NOMO-1 treated with DMSO at 0.1 percent for 48 hours (cell line): ENCODE results near the gene UGT1A9.
A peak's percentile ranks its signal among the peaks of the same experiment; 100 is the strongest.
"Not testable (repeated sequence)": the region's sequence is repeated elsewhere in the genome, so short reads cannot be mapped to it uniquely, and the experiment has no call there.

Source experiments
- DNase-seq: peaks from one replicate; lab custom pipeline; 2025; ENCODE audit not compliant: unreplicated experiment; lab: John Stamatoyannopoulos, UW

The UGT1A9 gene

DNA sequence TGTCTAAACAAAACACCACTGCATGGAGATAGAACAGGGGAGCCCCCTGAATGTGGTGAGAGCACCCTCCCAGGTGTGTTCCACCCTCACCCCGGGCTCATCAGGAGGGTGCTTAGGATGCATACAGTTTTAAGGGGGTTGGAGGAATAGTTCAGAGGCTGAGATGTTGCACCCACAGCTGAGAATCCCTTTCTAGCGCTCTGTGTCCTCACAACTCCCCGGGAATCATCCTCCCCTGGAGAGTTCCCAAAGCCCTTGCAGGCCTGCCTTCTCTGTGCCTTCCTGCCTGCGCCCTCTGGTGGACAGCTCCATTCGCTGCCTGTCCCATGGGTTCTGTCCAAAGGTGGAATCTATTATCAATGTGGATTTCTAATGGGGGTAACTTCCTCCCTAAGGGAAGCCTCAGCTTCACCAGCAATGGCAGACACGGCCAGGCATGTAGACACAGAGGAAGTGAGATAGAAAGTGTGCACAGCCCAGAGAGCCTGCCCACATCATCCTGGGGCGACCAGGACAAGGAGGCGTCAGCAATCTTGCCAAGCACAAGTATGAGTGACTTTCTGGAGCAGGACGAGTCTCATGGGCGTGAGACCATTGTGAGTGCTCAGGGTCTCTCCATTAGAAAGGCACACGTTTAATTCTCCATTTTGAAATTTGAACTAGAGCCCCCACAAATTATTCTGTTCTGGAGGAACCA, 39.8 kb downstream of the UGT1A9 start:
- peak; percentile 30 for DNase-seq

DNA sequence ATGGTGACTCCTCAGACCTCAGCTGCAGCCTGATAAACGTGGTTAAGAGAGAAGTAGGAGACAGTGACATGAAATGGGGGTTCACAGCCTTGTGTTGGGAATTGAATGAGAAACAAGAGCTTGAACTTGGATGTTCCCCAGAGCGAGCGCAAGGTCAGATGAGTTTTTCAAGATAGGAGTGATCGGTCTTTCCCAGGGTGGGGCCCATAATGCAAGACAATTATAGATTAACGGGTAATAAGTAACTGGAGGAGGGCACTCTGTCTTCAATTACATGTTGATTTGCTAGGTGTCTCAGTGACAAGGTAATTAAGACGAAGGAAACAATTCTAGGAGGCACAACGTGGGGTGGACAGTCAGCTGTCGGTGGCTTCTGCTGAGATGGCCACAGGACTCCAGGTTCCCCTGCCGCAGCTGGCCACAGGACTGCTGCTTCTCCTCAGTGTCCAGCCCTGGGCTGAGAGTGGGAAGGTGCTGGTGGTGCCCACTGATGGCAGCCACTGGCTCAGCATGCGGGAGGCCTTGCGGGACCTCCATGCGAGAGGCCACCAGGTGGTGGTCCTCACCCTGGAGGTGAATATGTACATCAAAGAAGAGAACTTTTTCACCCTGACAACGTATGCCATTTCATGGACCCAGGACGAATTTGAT, 41.0 kb downstream of the UGT1A9 start, which contains the start of gene UGT1A5:
TSS of gene UGT1A5 (plus strand) at position 297 of the 651 bp plus-strand sequence. CDS start at position 382, 85 bp downstream.
- DNase-seq = no peak

DNA sequence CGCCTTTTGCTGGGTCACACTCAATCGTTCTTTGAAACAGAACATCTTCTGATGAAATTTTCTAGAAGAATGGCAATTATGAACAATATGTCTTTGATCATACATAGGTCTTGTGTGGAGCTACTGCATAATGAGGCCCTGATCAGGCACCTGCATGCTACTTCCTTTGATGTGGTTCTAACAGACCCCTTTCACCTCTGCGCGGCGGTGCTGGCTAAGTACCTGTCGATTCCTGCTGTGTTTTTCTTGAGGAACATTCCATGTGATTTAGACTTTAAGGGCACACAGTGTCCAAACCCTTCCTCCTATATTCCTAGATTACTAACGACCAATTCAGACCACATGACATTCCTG, 41.5 kb downstream of the UGT1A9 start:
- DNase-seq = no peak

DNA sequence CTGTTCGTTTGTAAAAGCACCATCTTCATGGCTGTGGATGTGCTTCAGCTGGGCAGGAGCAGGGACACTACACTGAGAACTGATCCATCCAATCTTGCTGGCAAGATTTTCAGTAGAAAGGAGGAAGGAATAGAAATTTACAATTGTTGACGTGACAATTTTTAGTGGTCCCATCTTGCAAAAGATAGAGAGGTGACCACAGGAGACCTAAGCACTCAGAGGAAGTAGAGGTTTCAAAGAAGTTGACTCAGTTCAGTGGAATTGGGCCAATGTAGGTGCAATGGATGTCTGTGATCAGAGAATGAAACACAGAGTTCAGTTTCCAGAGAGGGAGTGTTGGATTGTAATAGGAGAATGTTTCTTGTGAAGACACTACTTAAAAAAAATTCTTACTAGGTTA, 42.4 kb downstream of the UGT1A9 start:
- peak; percentile 21 for DNase-seq

DNA sequence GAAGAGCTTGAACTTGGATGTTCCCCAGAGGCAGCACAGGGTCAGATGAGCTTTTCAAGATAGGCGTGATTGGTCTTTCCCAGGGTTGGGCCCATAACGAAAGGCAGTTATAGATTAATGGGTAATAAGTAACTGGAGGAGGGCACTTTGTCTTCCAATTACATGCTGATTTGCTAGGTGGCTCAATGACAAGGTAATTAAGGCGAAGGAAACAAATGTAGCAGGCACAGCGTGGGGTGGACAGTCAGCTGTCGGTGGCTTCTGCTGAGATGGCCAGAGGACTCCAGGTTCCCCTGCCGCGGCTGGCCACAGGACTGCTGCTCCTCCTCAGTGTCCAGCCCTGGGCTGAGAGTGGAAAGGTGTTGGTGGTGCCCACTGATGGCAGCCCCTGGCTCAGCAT, 46.9 kb downstream of the UGT1A9 start, which contains the start of gene UGT1A4:
TSS of gene UGT1A4 (plus strand) at position 185 of the 400 bp plus-strand sequence. CDS start at position 270, 85 bp downstream.
- no peak for DNase-seq

DNA sequence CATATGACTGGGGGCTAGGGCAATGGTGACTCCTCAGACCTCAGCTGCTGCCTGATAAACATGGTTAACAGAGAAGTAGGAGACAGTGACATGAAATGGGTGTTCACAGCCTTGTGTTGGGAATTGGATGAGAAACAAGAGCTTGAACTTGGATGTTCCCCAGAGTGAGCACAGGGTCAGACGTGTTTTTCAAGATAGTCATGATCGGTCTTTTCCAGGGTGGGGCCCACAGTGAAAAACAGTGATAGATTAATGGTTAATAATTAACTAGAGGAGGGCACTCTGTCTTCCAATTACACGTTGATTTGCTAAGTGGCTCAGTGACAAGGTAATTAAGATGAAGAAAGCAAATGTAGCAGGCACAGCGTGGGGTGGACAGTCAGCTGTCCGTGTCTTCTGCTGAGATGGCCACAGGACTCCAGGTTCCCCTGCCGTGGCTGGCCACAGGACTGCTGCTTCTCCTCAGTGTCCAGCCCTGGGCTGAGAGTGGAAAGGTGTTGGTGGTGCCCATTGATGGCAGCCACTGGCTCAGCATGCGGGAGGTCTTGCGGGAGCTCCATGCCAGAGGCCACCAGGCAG, 57.1 kb downstream of the UGT1A9 start, which contains the start of gene UGT1A3:
TSS of gene UGT1A3 (plus strand) at position 320 of the 579 bp plus-strand sequence. CDS start at position 405, 85 bp downstream.
- DNase-seq = no peak

DNA sequence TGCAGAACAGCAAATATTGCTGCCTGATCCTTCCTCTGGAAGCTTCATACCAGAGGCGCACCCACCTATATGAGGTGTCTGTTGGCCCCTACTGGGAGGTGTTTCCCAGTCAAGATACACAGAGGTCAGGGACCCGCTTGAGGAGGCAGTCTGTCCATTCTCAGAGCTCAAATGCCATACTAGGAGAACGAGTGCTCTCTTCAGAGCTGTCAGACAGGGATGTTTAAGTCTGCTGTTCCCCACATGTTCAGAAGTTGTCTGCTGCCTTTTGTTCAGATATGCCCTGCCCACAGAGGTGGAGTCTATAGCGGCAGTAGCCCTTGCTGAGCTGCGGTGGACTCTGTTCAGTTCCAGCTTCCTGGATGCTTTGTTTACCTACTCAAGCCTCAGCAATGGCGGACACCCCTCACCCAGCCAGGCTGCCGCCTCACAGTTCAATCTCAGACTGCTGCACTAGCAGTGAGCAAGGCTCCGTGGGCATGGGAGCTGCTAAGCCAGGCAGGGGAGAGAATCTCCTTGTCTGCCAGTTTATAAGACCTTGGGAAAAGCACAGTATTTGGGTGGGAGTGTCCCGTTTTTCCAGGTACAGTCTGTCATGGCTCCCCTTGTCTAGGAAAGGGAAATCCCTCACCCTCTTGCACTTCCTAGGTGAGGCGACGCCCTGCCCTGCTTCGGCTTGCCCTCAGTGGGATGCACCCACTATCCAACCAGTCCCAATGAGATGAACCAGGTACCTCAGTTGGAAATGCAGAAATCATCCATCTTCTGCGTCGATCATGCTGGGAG, 65.4 kb downstream of the UGT1A9 start:
- DNase-seq = not testable (repeated sequence)

DNA sequence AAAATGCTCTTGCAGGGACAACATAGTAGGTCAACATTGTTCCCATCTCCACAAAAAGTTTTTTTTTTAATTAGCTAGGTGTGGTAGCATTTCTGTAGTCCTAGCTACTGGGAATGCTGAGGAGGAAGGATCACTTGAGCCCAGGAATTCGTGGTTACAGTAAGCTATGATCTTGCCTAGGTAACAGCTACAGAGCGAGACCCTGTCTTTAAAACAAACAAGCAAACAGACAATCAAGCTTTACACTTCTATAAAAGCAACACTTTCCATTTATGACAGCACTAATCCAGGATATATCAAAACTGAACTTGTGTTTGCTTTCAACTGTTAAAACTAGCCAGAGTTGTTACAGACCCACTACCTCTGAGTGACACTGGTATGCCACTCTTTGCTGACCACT, 69.2 kb downstream of the UGT1A9 start:
- DNase-seq = no peak

DNA sequence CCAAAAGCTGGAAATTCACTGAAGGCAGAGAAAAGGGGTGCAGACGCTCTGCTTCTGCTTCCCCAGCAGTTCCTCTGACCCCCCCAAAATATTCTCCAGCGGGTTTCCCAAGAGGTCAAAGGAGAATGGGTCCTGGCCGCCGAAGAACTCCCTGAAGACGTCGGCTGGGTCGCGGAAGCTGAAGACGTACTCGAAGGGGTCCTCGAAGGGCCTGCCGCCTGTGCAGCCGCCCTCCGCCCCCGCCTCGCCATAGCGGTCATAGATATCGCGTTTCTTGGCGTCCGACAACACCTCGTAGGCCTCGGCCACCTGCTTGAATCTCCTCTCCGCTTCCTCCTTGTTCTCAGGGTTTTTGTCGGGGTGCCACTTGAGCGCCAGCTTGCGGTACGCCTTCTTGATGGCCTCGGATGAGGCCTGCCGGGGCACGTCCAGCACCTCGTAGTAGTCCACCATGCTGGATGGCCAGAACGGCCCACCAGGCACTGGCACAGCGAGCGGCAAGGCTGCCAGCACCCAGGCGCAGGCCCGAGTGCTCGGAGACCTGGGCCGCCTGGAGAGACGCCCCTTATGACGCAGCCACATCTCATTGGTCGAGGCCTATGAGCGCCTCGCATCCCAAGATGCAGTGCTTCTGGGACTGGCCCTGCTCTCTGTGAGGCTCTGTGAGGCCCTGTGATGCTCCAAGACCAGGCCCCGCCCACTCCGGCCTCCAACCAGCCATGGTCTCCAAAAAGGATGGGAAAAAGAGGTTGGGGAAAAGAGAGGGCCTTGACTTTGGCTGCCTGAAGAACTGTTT, 72.0 kb downstream of the UGT1A9 start:
- DNase-seq = no peak

DNA sequence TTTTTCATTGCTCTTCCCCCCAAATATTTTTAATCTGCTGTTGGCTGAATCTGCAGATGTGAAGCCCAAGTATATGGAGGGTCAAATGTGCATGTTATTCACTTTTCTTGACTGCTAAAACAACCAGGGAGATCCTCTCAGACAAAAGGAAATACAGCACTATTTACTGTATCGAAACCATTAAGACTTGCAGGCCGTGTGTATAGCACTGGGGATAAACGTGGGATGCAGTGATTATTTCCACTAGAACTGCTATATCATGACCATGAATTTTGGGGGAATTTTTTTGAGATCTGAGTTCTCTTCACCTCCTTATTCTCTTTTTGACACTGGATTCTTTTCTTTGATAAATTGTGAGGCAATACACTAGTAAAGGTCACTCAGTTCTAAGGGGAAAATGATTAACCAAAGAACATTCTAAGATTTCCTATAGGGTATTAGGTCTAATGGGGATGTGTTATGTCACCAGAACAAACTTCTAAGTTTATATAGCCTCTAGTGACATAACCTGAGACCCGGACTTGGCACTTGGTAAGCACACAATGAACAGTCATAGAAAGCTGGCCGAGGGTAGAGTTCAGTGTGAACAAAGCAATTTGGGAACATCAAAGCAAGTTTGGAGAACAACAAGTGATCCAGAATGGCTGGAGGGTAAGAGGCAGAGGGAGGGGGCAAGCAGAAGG, 73.5 kb downstream of the UGT1A9 start:
- no peak for DNase-seq

DNA sequence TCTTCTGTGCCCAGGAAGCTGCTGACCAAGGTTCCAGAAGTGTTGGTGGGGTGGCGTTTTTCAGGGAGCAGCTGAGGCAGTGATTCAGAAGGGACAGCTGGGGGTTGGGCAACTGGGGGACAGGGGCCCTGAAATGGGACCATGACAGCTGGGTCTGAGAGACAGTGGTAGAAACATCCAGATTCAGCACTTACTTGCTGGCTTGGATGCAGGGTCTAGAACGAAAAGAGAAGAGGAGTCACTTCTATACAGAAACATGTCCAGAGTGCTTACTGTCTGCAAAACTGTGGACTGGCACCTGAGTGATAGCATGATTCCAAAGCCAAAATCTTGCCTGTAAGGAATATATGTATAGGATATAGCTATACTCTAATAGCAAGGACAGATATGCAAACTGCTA, 74.1 kb downstream of the UGT1A9 start:
- not testable (repeated sequence) for DNase-seq

DNA sequence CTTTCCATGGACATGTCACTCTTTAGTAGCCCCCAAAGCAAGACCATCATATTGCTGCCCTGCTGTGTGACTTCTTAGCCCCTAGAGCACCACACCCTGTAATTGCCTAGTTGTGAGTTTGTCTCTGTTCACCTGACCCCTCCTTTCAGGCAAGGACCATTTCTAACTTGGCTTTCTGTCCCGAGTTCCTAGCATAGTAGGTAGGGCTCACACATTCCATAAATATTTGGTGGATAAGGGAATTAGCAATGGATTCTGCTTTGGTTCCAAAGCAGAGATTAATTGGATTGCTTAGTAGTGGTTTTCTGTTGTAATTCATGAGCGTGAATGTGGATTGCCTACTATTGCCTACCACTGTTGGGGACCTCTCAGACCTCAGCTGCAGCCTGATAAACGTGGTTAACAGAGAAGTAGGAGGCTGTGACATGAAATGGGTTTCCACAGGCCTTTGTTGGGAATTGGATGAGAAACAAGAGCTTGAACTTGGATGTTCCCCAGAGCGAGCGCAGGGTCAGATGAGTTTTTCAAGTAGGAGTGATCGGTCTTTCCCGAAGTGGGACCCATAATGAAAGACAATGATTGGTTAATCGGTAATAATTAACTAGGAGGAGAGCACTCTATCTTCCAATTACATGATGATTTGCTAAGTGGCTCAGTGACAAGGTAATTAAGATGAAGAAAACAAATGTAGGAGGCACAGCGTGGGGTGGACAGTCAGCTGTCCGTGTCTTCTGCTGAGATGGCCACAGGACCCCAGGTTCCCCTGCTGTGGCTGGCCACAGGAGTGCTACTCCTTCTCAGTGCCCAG, 75.0 kb downstream of the UGT1A9 start:
- no peak for DNase-seq

DNA sequence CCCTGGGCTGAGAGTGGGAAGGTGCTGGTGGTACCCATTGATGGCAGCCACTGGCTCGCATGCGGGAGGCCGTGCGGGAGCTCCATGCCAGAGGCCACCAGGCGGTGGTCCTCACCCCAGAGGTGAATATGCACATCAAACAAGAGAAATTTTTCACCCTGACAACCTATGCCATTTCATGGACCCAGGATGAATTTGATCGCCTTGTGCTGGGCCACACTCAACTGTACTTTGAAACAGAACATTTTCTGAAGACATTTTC, 75.5 kb downstream of the UGT1A9 start:
- no peak for DNase-seq

DNA sequence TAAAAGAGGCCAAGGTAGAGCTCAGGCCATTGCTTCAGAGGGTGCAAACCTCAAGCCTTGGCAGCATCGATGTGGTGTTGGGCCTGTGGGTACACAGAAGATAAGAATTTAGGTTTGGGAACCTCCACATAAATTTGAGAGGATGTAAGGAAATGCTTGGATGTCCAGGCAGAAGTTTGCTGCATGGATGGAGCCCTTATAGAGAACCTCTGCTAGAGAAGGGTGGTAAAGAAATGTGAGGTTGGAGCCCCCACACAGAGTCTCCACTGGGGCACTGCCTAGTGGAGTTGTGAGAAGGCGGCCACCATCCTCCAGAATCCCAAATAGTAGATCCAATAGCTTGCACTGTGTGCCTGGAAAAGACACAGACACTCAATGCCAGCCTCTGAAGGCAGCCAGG, 79.0 kb downstream of the UGT1A9 start:
- DNase-seq = not testable (repeated sequence)

DNA sequence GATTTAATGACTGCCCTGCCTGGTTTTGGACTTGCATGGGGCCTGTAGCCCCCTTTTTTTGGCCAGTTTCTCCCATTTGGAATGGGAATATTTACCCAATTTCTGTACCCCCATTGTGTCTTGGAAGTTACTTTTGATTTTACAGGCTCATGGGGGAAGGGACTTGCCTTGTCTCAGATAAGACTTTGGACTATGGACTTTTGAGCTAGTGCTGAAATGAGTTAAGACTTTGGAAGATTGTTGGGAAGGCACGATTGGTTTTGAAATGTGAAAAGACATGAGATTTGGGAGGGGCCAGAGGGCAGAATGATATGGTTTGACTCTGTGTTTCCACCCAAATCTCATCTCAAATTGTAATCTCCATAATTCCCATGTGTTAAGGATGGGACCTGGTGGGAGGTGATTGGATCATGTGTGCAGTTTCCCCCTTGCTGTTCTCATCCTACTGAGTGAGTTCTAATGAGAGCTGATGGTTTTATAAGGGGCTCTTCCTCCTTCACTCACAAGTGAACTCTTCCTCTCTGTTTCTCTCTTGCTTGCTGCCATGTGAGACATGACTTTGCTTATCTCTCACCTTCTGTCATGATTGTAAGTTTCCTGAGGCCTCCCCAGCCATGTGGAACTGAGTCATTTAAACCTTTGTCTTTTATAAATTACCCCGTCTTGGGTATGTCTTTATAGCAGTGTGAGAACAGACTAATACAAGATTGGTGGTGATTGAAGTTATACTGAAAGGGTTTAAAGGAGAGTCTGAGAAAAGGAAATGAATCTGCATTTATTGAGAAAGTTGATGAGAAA, 79.7 kb downstream of the UGT1A9 start:
- not testable (repeated sequence) for DNase-seq

DNA sequence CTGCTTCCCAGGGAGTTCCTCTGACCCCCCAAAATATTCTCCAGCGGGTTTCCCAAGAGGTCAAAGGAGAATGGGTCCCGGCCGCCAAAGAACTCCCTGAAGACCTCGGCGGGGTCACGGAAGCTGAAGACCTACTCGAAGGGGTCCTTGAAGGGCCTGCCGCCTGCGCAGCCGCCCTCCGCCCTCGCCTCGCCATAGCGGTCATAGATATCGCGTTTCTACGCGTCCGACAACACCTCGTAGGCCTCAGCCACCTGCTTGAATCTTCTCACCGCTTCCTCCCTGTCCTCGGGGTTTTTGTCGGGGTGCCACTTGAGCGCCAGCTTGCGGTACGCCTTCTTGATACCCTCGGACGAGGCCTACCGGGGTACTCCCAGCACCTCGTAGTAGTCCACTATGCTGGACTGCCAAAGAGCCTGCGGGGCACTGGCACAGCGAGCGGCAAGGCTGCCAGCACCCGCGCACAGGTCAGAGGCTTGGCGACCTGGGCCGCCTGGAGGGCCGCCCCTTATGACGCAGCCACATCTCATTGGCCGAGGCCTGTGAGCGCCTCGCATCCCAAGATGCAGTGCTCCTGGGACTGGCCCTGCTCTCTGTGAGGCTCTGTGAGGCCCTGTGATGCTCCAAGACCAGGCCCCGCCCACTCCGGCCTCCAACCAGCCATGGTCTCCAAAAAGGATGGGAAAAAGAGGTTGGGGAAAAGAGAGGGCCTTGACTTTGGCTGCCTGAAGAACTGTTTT, 83.3 kb downstream of the UGT1A9 start:
- no peak for DNase-seq

DNA sequence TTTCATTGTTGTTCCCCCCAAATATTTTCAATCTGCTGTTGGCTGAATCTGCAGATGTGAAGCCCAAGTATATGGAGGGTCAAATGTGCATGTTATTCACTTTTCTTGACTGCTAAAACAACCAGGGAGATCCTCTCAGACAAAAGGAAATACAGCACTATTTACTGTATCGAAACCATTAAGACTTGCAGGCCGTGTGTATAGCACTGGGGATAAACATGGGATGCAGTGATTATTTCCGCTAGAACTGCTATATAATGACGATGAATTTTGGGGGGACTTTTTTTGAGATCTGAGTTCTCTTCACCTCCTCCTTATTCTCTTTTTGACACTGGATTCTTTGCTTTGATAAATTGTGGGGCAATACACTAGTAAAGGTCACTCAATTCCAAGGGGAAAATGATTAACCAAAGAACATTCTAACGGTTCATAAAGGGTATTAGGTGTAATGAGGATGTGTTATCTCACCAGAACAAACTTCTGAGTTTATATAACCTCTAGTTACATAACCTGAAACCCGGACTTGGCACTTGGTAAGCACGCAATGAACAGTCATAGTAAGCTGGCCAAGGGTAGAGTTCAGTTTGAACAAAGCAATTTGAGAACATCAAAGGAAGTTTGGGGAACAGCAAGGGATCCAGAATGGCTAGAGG, 84.9 kb downstream of the UGT1A9 start:
- no peak for DNase-seq
